Cardiac fibroblast (primary cell): ENCODE data around the gene GSTO1.

ENCODE experiments used
- DNase-seq, 2 donors: peaks; one replicate each; pipeline versions ENCODE4 v3.0.0 to v3.0.0-alpha.2; 2010; ENCODE audit warnings: low read depth in 2 of 2
- H3K4me3 ChIP-seq, 2 donors: replicated peaks in 1 of 2; 1 replicate in 1 of 2; 2 replicates in 1 of 2; pipeline ENCODE4 v1.5.1; 2011; ENCODE audit warnings: low read depth in 2 of 2, low read length in 2 of 2, mild to moderate bottlenecking in 2 of 2, moderate library complexity in 1 of 2
- TF ChIP-seq, protein P1 (sequence below): IDR thresholded peaks from one replicate; pipeline ENCODE4 v1.5.1; 2011; ENCODE audit warnings: low read depth, mild to moderate bottlenecking, low read length, inconsistent platforms

The GSTO1 gene

GRCh38 chr10:104256335-104256961 lies 1.8 kb downstream of the GSTO1 start:
- DNase-seq = peak; percentile 25 to 43
- peak overlapping the region; percentile 79 to 92 for H3K4me3 ChIP-seq
- TF ChIP-seq, protein P1, sequence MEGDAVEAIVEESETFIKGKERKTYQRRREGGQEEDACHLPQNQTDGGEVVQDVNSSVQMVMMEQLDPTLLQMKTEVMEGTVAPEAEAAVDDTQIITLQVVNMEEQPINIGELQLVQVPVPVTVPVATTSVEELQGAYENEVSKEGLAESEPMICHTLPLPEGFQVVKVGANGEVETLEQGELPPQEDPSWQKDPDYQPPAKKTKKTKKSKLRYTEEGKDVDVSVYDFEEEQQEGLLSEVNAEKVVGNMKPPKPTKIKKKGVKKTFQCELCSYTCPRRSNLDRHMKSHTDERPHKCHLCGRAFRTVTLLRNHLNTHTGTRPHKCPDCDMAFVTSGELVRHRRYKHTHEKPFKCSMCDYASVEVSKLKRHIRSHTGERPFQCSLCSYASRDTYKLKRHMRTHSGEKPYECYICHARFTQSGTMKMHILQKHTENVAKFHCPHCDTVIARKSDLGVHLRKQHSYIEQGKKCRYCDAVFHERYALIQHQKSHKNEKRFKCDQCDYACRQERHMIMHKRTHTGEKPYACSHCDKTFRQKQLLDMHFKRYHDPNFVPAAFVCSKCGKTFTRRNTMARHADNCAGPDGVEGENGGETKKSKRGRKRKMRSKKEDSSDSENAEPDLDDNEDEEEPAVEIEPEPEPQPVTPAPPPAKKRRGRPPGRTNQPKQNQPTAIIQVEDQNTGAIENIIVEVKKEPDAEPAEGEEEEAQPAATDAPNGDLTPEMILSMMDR = no peak

- no peak for DNase-seq
- peak overlapping the region in 1 of 2 donors; percentile 79 for H3K4me3 ChIP-seq
- TF ChIP-seq, protein P1 = no peak
These were observed 2.5 kb downstream of the GSTO1 start for GRCh38 chr10:104257235-104257634.

GRCh38 chr10:104258209-104258608 lies 3.5 kb downstream of the GSTO1 start:
- TF ChIP-seq, protein P1 = no peak
- DNase-seq = no peak
- H3K4me3 ChIP-seq = no peak overlapping the region

DNA sequence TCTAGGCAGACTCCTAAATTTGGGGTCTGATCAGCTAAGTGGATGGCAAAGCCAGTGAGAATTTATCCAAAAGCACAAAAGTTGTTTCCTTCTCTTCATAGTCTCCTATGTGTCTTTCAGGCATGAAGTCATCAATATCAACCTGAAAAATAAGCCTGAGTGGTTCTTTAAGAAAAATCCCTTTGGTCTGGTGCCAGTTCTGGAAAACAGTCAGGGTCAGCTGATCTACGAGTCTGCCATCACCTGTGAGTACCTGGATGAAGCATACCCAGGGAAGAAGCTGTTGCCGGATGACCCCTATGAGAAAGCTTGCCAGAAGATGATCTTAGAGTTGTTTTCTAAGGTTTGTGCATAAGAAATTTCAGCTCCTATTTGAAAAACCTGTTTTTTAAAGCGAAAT lies 4.8 kb downstream of the GSTO1 start:
- TF ChIP-seq, protein P1 = no peak
- H3K4me3 ChIP-seq = no peak overlapping the region
- no peak for DNase-seq

GRCh38 chr10:104259999-104260774 lies 5.5 kb downstream of the GSTO1 start:
- DNase-seq = peak; percentile 62 to 71
- H3K4me3 ChIP-seq = no peak overlapping the region
- TF ChIP-seq, protein P1 = no peak

DNA sequence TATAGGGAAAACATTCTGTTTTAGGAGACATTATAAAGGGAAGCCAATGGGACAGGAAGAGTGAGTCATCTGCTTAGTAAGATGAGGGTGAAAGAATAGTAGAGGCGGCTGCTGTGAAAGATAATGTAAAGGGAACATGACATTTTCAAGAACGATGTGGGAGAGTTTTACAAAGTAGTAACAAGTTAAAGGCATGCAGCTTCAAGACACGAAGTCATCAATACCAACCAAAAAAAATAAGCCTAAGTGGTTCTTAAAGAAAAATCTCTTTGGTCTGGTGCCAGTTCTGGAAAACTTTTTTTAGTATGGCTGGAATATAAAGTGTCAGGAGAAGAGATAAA lies 6.1 kb downstream of the GSTO1 start:
- H3K4me3 ChIP-seq = no peak overlapping the region
- DNase-seq = peak; percentile 75 to 86
- TF ChIP-seq, protein P1 = no peak
